SK-N-SH (cell line): Measurements from ENCODE around the gene NPAS3. TPM values are rescaled to one million over a fixed set of nuclear protein-coding genes. Genes with fewer than 3 reads are reported as not detected.

Experiments
- CTCF ChIA-PET: fragments of 300-600, 350-600 bp; formaldehyde crosslinking; extraction: SDS; loops from one replicate; lab custom pipeline; 2021; lab: Yijun Ruan, JAX
- POLR2A ChIA-PET: fragments of 350-600 bp; sonication (Branson Sonifier 250); formaldehyde crosslinking; extraction: SDS; loops from one replicate; lab custom pipeline; 2020; ENCODE audit warnings: antibody characterized with exemption, inconsistent platforms; lab: Yijun Ruan, JAX
- DNase-seq: peaks from one replicate; pipeline ENCODE4 v3.0.0; 2012
- H2AFZ ChIP-seq: fragments of 200-600 bp; sonication (generic); 2 replicates; pipeline ENCODE4 v1.8.1; 2016; ENCODE audit warnings: antibody characterized with exemption, mild to moderate bottlenecking, low read depth
- H3F3A ChIP-seq: fragments of 200-600 bp; sonication (generic); replicated peaks from 2 replicates; pipeline ENCODE3; 2016; ENCODE audit warnings: antibody characterized with exemption, mild to moderate bottlenecking; ENCODE audit not compliant: insufficient read depth
- H3K27ac ChIP-seq, 2 experiments: fragments of 200-500 bp in 1 of 2; fragments of 200-600 bp in 1 of 2; sonication (Bioruptor generic) in 1 of 2; sonication (generic), shearing (Covaris generic) in 1 of 2; 2 replicates each; pipeline versions ENCODE4 v1.5.1 to v1.6.1; 2014 to 2016; ENCODE audit warnings: low read depth in 2 of 2, inconsistent platforms in 1 of 2, low read length in 1 of 2, mild to moderate bottlenecking in 1 of 2, mixed read lengths in 1 of 2
- H3K27me3 ChIP-seq: fragments of 200-600 bp; sonication (generic), shearing (Covaris generic); 2 replicates; pipeline ENCODE4 v1.6.1; 2016; ENCODE audit warnings: mixed run types; ENCODE audit not compliant: insufficient read depth
- H3K36me3 ChIP-seq, 2 experiments: fragments of 200-500 bp in 1 of 2; fragments of 200-600 bp in 1 of 2; sonication (Bioruptor generic) in 1 of 2; sonication (generic) in 1 of 2; replicated peaks in 1 of 2; 2 replicates each; pipeline versions ENCODE3 to v1.5.1; 2014 to 2016; ENCODE audit warnings: low read length in 1 of 2, mild to moderate bottlenecking in 1 of 2; ENCODE audit not compliant: insufficient read depth in 2 of 2, control insufficient read depth in 1 of 2
- H3K4me1 ChIP-seq, 2 experiments: fragments of 200-500 bp in 1 of 2; fragments of 200-600 bp in 1 of 2; sonication (Bioruptor generic) in 1 of 2; sonication (generic), shearing (Covaris generic) in 1 of 2; 2 replicates each; pipeline versions ENCODE4 v1.5.1 to v1.6.1; 2014 to 2016; ENCODE audit warnings: low read depth in 1 of 2, low read length in 1 of 2, mixed run types in 1 of 2; ENCODE audit not compliant: insufficient read depth in 2 of 2, control insufficient read depth in 1 of 2
- H3K4me2 ChIP-seq: fragments of 200-600 bp; sonication (generic), shearing (Covaris generic); 2 replicates; pipeline ENCODE4 v1.6.1; 2017; ENCODE audit warnings: mixed run types
- H3K4me3 ChIP-seq, 2 experiments: fragments of 200-500 bp in 1 of 2; fragments of 200-600 bp in 1 of 2; sonication (Bioruptor generic) in 1 of 2; sonication (generic), shearing (Covaris generic) in 1 of 2; 2 replicates each; pipeline versions ENCODE4 v1.5.1 to v1.8.1; 2014 to 2016; ENCODE audit warnings: low read depth in 2 of 2, inconsistent platforms in 1 of 2, low read length in 1 of 2, mild to moderate bottlenecking in 1 of 2, mixed read lengths in 1 of 2, moderate library complexity in 1 of 2
- H3K79me2 ChIP-seq: fragments of 200-600 bp; sonication (generic); 2 replicates; pipeline ENCODE4 v1.8.1; 2017; ENCODE audit warnings: mild to moderate bottlenecking; ENCODE audit not compliant: insufficient read depth
- H3K9ac ChIP-seq: fragments of 200-600 bp; sonication (generic); 2 replicates; pipeline ENCODE4 v1.6.1; 2017; ENCODE audit warnings: mixed run types
- H3K9me2 ChIP-seq: fragments of 200-600 bp; sonication (generic); 2 replicates; pipeline ENCODE4 v1.6.1; 2017; ENCODE audit warnings: mixed run types
- H3K9me3 ChIP-seq: fragments of 200-600 bp; sonication (generic); 2 replicates; pipeline ENCODE4 v1.6.1; 2017; ENCODE audit warnings: mixed run types, mild to moderate bottlenecking, moderate library complexity
- H4K20me1 ChIP-seq: fragments of 200-600 bp; sonication (generic); 2 replicates; pipeline ENCODE4 v1.6.1; 2017; ENCODE audit warnings: mild to moderate bottlenecking, mixed run types; ENCODE audit not compliant: insufficient read depth
- CHD2 ChIP-seq: fragments of 150-350 bp; IDR thresholded peaks from 2 replicates; pipeline ENCODE4 v1.6.1; 2018; ENCODE audit warnings: low read length; ENCODE audit not compliant: partially characterized antibody
- ELF1 ChIP-seq: IDR thresholded peaks from 2 replicates; pipeline ENCODE4 v1.4.0; 2012
- NFIC ChIP-seq: IDR thresholded peaks from 2 replicates; pipeline ENCODE4 v1.4.0; 2012; ENCODE audit warnings: borderline replicate concordance
- RAD21 ChIP-seq: IDR thresholded peaks from 2 replicates; pipeline ENCODE4 v1.6.1; 2012; ENCODE audit warnings: mild to moderate bottlenecking, low read length
- RFX5 ChIP-seq: IDR thresholded peaks from 2 replicates; pipeline ENCODE4 v1.6.1; 2012; ENCODE audit warnings: mild to moderate bottlenecking, improper control_type of control experiment, low read length
- SMC3 ChIP-seq: IDR thresholded peaks from 2 replicates; pipeline ENCODE4 v1.6.1; 2012; ENCODE audit warnings: low read depth, low read length, improper control_type of control experiment
- WGBS: methylation state at CpG from one replicate; pipeline ENCODE4 v1.1.6; 2017; ENCODE audit warnings: low lambda C conversion rate; 5-methylcytosine and 5-hydroxymethylcytosine counted together
- polyA plus RNA-seq, 3 experiments: library from polyadenylated mRNA; depleted of rRNA; stranded (reverse); fragments of >200 nt; gene quantifications; 2 replicates each; pipeline ENCODE4 v1.2.3, GENCODE V29; 2012
- TF ChIP-seq, protein P1 (sequence below): IDR thresholded peaks from 2 replicates; pipeline ENCODE4; 2012
- TF ChIP-seq, protein P2 (sequence below): fragments of 200-600 bp; sonication (generic); IDR thresholded peaks from 2 replicates; pipeline ENCODE4 v1.6.1; 2017; ENCODE audit warnings: antibody characterized with exemption, mild to moderate bottlenecking, moderate library complexity
- TF ChIP-seq, protein P3 (sequence below): IDR thresholded peaks from 2 replicates; pipeline ENCODE4 v1.4.0; 2012; ENCODE audit warnings: low read depth, borderline replicate concordance
- TF ChIP-seq, protein P4 (sequence below): IDR thresholded peaks from 2 replicates; pipeline ENCODE4 v1.4.0; 2012; ENCODE audit warnings: low read depth

Gene NPAS3
- polyA plus RNA-seq, 1 of the 3 experiments (the other 2 are of a cell fraction) = 4.3 TPM

DNA sequence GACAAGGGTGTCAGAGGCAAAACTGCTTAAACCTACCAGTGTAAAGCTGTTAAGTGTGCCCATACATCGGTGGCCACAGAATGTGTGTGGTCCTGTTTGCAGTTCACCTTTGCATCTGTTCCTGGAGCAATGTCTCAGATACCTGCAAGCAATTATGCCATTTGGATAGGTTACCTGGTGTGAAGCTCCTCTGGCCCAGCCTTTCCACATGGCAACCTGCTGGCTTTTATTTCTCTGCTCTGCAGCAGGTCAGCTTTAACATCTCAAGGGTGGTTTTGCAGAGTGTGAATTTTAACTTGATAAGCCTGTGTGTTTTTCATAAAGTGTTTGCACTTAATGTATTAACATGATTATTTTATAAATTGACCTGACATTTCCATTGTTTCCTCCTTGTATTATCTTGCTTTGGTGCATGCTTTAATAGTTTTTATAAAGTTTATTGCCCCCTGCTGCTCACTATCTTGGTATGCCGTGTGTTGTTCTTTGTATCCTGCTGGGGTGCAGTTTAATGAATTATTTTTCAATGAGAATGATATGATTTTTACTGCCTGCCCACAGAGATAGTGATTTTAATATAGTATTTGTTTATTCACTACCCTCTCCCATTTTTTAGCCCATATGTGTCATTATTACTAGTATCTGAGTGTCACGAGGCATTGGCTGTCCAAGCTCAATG, 403.8 kb downstream of the NPAS3 start:
- H3K4me1 ChIP-seq = no peaks in the 10 kb centered on the region; a peak in 1 of 4 replicates
- H3K36me3 ChIP-seq = no peaks in the 10 kb centered on the region
- no peaks in the 10 kb centered on the region; the same call in 1 of the 2 replicates for H3K9me3 ChIP-seq
- H3K4me3 ChIP-seq = no peak overlapping the region
- no peak for DNase-seq
- H3K27me3 ChIP-seq = no peaks in the 10 kb centered on the region
- no peak overlapping the region for H2AFZ ChIP-seq
- H3K4me2 ChIP-seq = no peak overlapping the region
- TF ChIP-seq ELF1 (no peak), RAD21 (0 out of 2 replicates have a peak, but pooled peaks have one; percentile 8), RFX5 (no peak), CHD2 (no peak), SMC3 (no peak)
- TF ChIP-seq, protein P1, sequence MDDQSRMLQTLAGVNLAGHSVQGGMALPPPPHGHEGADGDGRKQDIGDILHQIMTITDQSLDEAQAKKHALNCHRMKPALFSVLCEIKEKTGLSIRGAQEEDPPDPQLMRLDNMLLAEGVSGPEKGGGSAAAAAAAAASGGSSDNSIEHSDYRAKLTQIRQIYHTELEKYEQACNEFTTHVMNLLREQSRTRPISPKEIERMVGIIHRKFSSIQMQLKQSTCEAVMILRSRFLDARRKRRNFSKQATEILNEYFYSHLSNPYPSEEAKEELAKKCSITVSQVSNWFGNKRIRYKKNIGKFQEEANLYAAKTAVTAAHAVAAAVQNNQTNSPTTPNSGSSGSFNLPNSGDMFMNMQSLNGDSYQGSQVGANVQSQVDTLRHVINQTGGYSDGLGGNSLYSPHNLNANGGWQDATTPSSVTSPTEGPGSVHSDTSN = no peak
- TF ChIP-seq, protein P2, sequence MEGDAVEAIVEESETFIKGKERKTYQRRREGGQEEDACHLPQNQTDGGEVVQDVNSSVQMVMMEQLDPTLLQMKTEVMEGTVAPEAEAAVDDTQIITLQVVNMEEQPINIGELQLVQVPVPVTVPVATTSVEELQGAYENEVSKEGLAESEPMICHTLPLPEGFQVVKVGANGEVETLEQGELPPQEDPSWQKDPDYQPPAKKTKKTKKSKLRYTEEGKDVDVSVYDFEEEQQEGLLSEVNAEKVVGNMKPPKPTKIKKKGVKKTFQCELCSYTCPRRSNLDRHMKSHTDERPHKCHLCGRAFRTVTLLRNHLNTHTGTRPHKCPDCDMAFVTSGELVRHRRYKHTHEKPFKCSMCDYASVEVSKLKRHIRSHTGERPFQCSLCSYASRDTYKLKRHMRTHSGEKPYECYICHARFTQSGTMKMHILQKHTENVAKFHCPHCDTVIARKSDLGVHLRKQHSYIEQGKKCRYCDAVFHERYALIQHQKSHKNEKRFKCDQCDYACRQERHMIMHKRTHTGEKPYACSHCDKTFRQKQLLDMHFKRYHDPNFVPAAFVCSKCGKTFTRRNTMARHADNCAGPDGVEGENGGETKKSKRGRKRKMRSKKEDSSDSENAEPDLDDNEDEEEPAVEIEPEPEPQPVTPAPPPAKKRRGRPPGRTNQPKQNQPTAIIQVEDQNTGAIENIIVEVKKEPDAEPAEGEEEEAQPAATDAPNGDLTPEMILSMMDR = no peak
- TF ChIP-seq, protein P3, sequence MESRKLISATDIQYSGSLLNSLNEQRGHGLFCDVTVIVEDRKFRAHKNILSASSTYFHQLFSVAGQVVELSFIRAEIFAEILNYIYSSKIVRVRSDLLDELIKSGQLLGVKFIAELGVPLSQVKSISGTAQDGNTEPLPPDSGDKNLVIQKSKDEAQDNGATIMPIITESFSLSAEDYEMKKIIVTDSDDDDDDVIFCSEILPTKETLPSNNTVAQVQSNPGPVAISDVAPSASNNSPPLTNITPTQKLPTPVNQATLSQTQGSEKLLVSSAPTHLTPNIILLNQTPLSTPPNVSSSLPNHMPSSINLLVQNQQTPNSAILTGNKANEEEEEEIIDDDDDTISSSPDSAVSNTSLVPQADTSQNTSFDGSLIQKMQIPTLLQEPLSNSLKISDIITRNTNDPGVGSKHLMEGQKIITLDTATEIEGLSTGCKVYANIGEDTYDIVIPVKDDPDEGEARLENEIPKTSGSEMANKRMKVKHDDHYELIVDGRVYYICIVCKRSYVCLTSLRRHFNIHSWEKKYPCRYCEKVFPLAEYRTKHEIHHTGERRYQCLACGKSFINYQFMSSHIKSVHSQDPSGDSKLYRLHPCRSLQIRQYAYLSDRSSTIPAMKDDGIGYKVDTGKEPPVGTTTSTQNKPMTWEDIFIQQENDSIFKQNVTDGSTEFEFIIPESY = no peak
- WGBS = 78% methylated on average over 3 of the region's 3 CpGs
- POLR2A ChIA-PET = no interaction called here
- H3K9me2 ChIP-seq = no peaks in the 10 kb centered on the region
- no peaks in the 10 kb centered on the region for H3F3A ChIP-seq
- no peaks in the 10 kb centered on the region for H3K79me2 ChIP-seq
- CTCF ChIA-PET = interaction anchor here (0.5 to 1.2 kb wide), 3 partner anchors 12 to 144 kb away, joined by 3 to 6 read pairs (median 4); no protein-coding TSS in a partner anchor
- H3K9ac ChIP-seq = no peak overlapping the region
- H4K20me1 ChIP-seq = no peaks in the 10 kb centered on the region
- no peak overlapping the region for H3K27ac ChIP-seq

DNA sequence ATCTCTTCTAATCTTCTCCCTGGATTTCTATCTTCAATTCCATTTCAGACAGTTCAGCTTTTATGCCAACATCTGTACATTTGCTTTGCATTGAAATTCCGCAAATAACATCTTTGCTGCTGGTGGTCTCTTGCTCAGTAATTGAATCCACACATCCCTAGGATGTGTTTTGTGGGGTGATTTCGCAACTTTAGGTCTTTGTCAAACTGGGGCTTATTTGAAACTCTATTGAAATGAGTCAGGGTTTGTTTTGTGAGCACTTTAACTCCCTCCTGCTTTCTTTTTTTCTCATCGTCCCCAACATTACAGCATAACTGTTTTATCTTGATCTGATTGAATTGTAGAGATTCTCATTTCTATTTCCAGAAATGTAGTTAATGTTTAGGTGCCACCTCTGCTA, 404.3 kb downstream of the NPAS3 start:
- TF ChIP-seq RAD21 (no peak), NFIC (no peak)
- TF ChIP-seq, protein P4, sequence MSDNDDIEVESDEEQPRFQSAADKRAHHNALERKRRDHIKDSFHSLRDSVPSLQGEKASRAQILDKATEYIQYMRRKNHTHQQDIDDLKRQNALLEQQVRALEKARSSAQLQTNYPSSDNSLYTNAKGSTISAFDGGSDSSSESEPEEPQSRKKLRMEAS = no peak
- no peaks in the 10 kb centered on the region; a peak in 1 of 4 replicates for H3K4me1 ChIP-seq
- no peaks in the 10 kb centered on the region for H3K9me3 ChIP-seq
- H3K79me2 ChIP-seq = no peaks in the 10 kb centered on the region
- ChIA-PET POLR2A (no interaction called here), CTCF (interaction anchor here (1.2 kb wide), 1 partner anchor 12 kb away, joined by 4 read pairs; no protein-coding TSS in a partner anchor)
- H3K9ac ChIP-seq = no peak overlapping the region
- no peak overlapping the region for H3K4me2 ChIP-seq
- H3K4me3 ChIP-seq = no peak overlapping the region
- WGBS = 60% methylated on average over 3 of the region's 3 CpGs
- no peaks in the 10 kb centered on the region for H3K27me3 ChIP-seq
- no peaks in the 10 kb centered on the region for H3K9me2 ChIP-seq
- H4K20me1 ChIP-seq = no peaks in the 10 kb centered on the region
- H3K36me3 ChIP-seq = no peaks in the 10 kb centered on the region
- no peak for DNase-seq
- H3F3A ChIP-seq = no peaks in the 10 kb centered on the region
- no peak overlapping the region for H3K27ac ChIP-seq
- no peak overlapping the region for H2AFZ ChIP-seq
